ENCODE data around the gene PARP11.

Gene PARP11

GRCh38 chr12:3770891-3771290 lies 102.3 kb downstream of the PARP11 start:
- no peak for DNase-seq (ENCODE audit: low read depth in 2 of 2)

GRCh38 chr12:3768911-3769447 lies 104.2 kb downstream of the PARP11 start:
- DNase-seq (ENCODE audit: low read depth in 2 of 2) = no peak

- no peak for DNase-seq (ENCODE audit: low read depth in 2 of 2)
Measured at GRCh38 chr12:3761116-3761735, 112.0 kb downstream of the PARP11 start.

GRCh38 chr12:3759878-3760277 lies 113.3 kb downstream of the PARP11 start:
- DNase-seq (ENCODE audit: low read depth in 2 of 2) = no peak

All from stimulated activated CD8-positive, alpha-beta memory T cell treated with anti-CD3 and anti-CD28 coated beads, Interleukin-15, amount 100 ng/mL, for 4 hours (primary cell).